Left lung (tissue), 10 donors: ENCODE data around the gene SMARCD1. TPM values are rescaled to one million over a fixed set of nuclear protein-coding genes. Genes with fewer than 3 reads are reported as not detected.

ENCODE experiments used
- ATAC-seq: fragments of 200-7000 bp; cut with Tn5 transposase; one replicate; pipeline ENCODE4 v1.9.1; 2020; ENCODE audit warnings: moderate library complexity
- DNase-seq, 4 donors: peaks; one replicate each; pipeline ENCODE4 v3.0.0-alpha.2; 2013 to 2020
- H3K27ac ChIP-seq, 2 donors: fragments of 200-600 bp; sonication (generic) in 1 of 2; one replicate each; pipeline versions ENCODE4 v1.5.0 to v1.8.0; 2020 to 2021
- H3K27me3 ChIP-seq, 2 donors: fragments of 200-600 bp; sonication (generic) in 1 of 2; one replicate each; pipeline versions ENCODE4 v1.5.0 to v1.8.0; 2020 to 2021
- H3K36me3 ChIP-seq, 2 donors: fragments of 200-600 bp; sonication (generic) in 1 of 2; one replicate each; pipeline versions ENCODE4 v1.5.0 to v1.8.0; 2020 to 2021
- H3K4me1 ChIP-seq, 2 donors: fragments of 200-600 bp; one replicate each; pipeline ENCODE4 v1.8.0; 2021
- H3K4me3 ChIP-seq, 2 donors: fragments of 200-600 bp; sonication (generic) in 1 of 2; one replicate each; pipeline versions ENCODE4 v1.5.0 to v1.8.0; 2020 to 2021; ENCODE audit warnings: mild to moderate bottlenecking in 1 of 2
- H3K9me3 ChIP-seq, 2 donors: fragments of 200-600 bp; sonication (generic) in 1 of 2; one replicate each; pipeline versions ENCODE4 v1.5.0 to v1.8.0; 2020 to 2021
- CTCF ChIP-seq, 2 donors: fragments of 200-600 bp; sonication (generic) in 1 of 2; IDR thresholded peaks; one replicate each; pipeline versions ENCODE4 v1.5.0 to v1.8.0; 2021; ENCODE audit warnings: antibody characterized with exemption in 2 of 2
- intact Hi-C, 2 donors: fragments of 100-400 bp; cut with DNase I; formaldehyde crosslinking; loops; one replicate each; pipeline versions ENCODE4 v1.11.2 to v1.14.2; 2022
- polyA plus RNA-seq, 6 donors: library from polyadenylated mRNA; unstranded; fragments of 120-200 nt; gene quantifications; one replicate each; pipeline ENCODE4 v1.2.1, GENCODE V29; 2013; ENCODE audit not compliant: insufficient read length in 6 of 6
- total RNA-seq, 2 donors: library from RNA; stranded (reverse); fragmentation: NEBNext Ultra II Directional; extraction: Animal tissue kit (Norgen Biotek cat#: 25700); gene quantifications; one replicate each; pipeline ENCODE4 v1.2.1, GENCODE V29; 2021
- donor health status: DM: no; HTN: yes; CAD: no.
- donor health status: DM: no; HTN: no; CAD: no.

Gene SMARCD1
- total and polyA plus RNA-seq, 8 donors, result 33.1 to 155 (median 139) TPM

GRCh38 chr12:50102131-50102531, 17.0 kb downstream of the SMARCD1 start:
- TF ChIP-seq CTCF (IDR thresholded peaks at IDR 0.05), result no peak

GRCh38 chr12:50102646-50103309, 17.6 kb downstream of the SMARCD1 start:
- H3K9me3 ChIP-seq, result no peaks in the 10 kb centered on the region
- intact Hi-C loops, result no loop called here
- TF ChIP-seq CTCF (IDR thresholded peaks at IDR 0.05), result no peak
- H3K36me3 ChIP-seq, result peaks cover 0 to 39% of the 10 kb centered on the region in 2 donors
- H3K4me3 ChIP-seq, result no peak overlapping the region
- DNase-seq (peak in 1 of 4 donors; percentile 27), ATAC-seq (no peak)
- H3K4me1 ChIP-seq, result peaks cover 7 to 11% of the 10 kb centered on the region in 2 donors
- H3K27me3 ChIP-seq, result no peaks in the 10 kb centered on the region
- H3K27ac ChIP-seq, result no peak overlapping the region

More at GRCh38 chr12:50102131-50102531, 17.0 kb downstream of the SMARCD1 start:
- ATAC-seq (no peak), DNase-seq (peak in 1 of 4 donors; percentile 1)
- intact Hi-C loops, result no loop called here
- peaks cover 0 to 46% of the 10 kb centered on the region in 2 donors for H3K36me3 ChIP-seq
- H3K4me3 ChIP-seq, result no peak overlapping the region
- H3K27ac ChIP-seq, result no peak overlapping the region
- no peaks in the 10 kb centered on the region for H3K9me3 ChIP-seq
- H3K27me3 ChIP-seq, result no peaks in the 10 kb centered on the region
- peaks cover 7 to 11% of the 10 kb centered on the region in 2 donors for H3K4me1 ChIP-seq

- peaks cover 0 to 34% of the 10 kb centered on the region in 2 donors for H3K36me3 ChIP-seq
- DNase-seq, result no peak
- intact Hi-C loops, result no loop called here
- H3K4me1 ChIP-seq, result peaks cover 7 to 11% of the 10 kb centered on the region in 2 donors
- no peak for ATAC-seq
- TF ChIP-seq CTCF (IDR thresholded peaks at IDR 0.05), result no peak
- H3K4me3 ChIP-seq, result no peak overlapping the region
- no peaks in the 10 kb centered on the region for H3K27me3 ChIP-seq
- H3K27ac ChIP-seq, result no peak overlapping the region
- no peaks in the 10 kb centered on the region for H3K9me3 ChIP-seq
Observed at GRCh38 chr12:50103351-50103750, 18.2 kb downstream of the SMARCD1 start.

- Histone ChIP-seq H3K27ac (no peak within 1 kb of the TSS), H3K36me3 (peaks cover 0 to 29% of the 10 kb centered on the region in 2 donors), H3K27me3 (no peaks in the 10 kb centered on the region), H3K4me3 (no peak within 1 kb of the TSS), H3K4me1 (peaks cover 7 to 11% of the 10 kb centered on the region in 2 donors), H3K9me3 (no peaks in the 10 kb centered on the region)
- no peak for TF ChIP-seq CTCF (IDR thresholded peaks at IDR 0.05)
- intact Hi-C loops, result no loop called here
- ATAC-seq (peak; percentile 97), DNase-seq (peak in 3 of 4 donors; percentile 48 to 90 (median 73))
Observed at GRCh38 chr12:50103767-50104321, 18.7 kb downstream of the SMARCD1 start, which contains the start of gene GPD1. GPD1 (plus strand) TSS chr12:50104008; CDS start chr12:50104051, 43 bp downstream.
